T-helper 1 cell treated with Interleukin-12 subunit alpha and Interleukin-12 subunit beta and Interleukin-4 antibody, amounts not matched to agents 30 μg/mL and 1 μg/mL, for 36 hours (primary cell): ENCODE results near the gene KIRREL3.

Experiments used
- H3K27ac Mint-ChIP-seq: one replicate; pipeline ENCODE4 v1.8.0; 2021; ENCODE audit warnings: mild to moderate bottlenecking, mixed read lengths
- H3K27me3 Mint-ChIP-seq: one replicate; pipeline ENCODE4 v1.8.0; 2021; ENCODE audit warnings: low read depth, mixed read lengths
- H3K36me3 Mint-ChIP-seq: one replicate; pipeline ENCODE4 v1.8.0; 2021; ENCODE audit warnings: low read depth, mixed read lengths
- H3K4me1 Mint-ChIP-seq: one replicate; pipeline ENCODE4 v1.8.0; 2021; ENCODE audit warnings: low read depth, mixed read lengths
- H3K4me3 Mint-ChIP-seq: one replicate; pipeline ENCODE4 v1.8.0; 2021; ENCODE audit warnings: mild to moderate bottlenecking, moderate library complexity, mixed read lengths
- H3K9me3 Mint-ChIP-seq: one replicate; pipeline ENCODE4 v1.8.0; 2021; ENCODE audit warnings: mixed read lengths

KIRREL3 gene

GRCh38 chr11:126658306-126659056 lies 342.1 kb downstream of the KIRREL3 start:
- Mint-ChIP-seq H3K27ac (no peak overlapping the region), H3K27me3 (no peaks in the 10 kb centered on the region), H3K9me3 (no peaks in the 10 kb centered on the region), H3K4me1 (no peaks in the 10 kb centered on the region), H3K36me3 (no peaks in the 10 kb centered on the region), H3K4me3 (no peak overlapping the region)

- Mint-ChIP-seq H3K27me3 (no peaks in the 10 kb centered on the region), H3K27ac (no peak overlapping the region), H3K4me3 (no peak overlapping the region), H3K4me1 (no peaks in the 10 kb centered on the region), H3K36me3 (no peaks in the 10 kb centered on the region), H3K9me3 (no peaks in the 10 kb centered on the region)
These were observed 344.8 kb downstream of the KIRREL3 start for GRCh38 chr11:126655807-126656128.

- Mint-ChIP-seq H3K36me3 (no peaks in the 10 kb centered on the region), H3K4me3 (no peak overlapping the region), H3K4me1 (no peaks in the 10 kb centered on the region), H3K9me3 (no peaks in the 10 kb centered on the region), H3K27me3 (no peaks in the 10 kb centered on the region), H3K27ac (no peak overlapping the region)
These were observed 345.4 kb downstream of the KIRREL3 start for GRCh38 chr11:126654886-126655806.

GRCh38 chr11:126653040-126653439 lies 347.5 kb downstream of the KIRREL3 start:
- no peaks in the 10 kb centered on the region for H3K4me1 Mint-ChIP-seq
- H3K36me3 Mint-ChIP-seq, result no peaks in the 10 kb centered on the region
- no peaks in the 10 kb centered on the region for H3K27me3 Mint-ChIP-seq
- H3K4me3 Mint-ChIP-seq, result no peak overlapping the region
- H3K9me3 Mint-ChIP-seq, result no peaks in the 10 kb centered on the region
- no peak overlapping the region for H3K27ac Mint-ChIP-seq

- no peaks in the 10 kb centered on the region for H3K36me3 Mint-ChIP-seq
These were observed 352.8 kb downstream of the KIRREL3 start for GRCh38 chr11:126647735-126648134.

GRCh38 chr11:126646701-126647557 lies 353.6 kb downstream of the KIRREL3 start:
- Mint-ChIP-seq H3K4me1 (no peaks in the 10 kb centered on the region), H3K27me3 (no peaks in the 10 kb centered on the region), H3K36me3 (no peaks in the 10 kb centered on the region), H3K4me3 (no peak overlapping the region), H3K27ac (no peak overlapping the region), H3K9me3 (no peaks in the 10 kb centered on the region)

More at GRCh38 chr11:126647735-126648134, 352.8 kb downstream of the KIRREL3 start:
- Mint-ChIP-seq H3K9me3 (no peaks in the 10 kb centered on the region), H3K27me3 (no peaks in the 10 kb centered on the region), H3K4me1 (no peaks in the 10 kb centered on the region), H3K27ac (no peak overlapping the region), H3K4me3 (no peak overlapping the region)

- Mint-ChIP-seq H3K4me3 (no peak overlapping the region), H3K27me3 (no peaks in the 10 kb centered on the region), H3K36me3 (no peaks in the 10 kb centered on the region), H3K27ac (no peak overlapping the region), H3K9me3 (no peaks in the 10 kb centered on the region), H3K4me1 (no peaks in the 10 kb centered on the region)
These were observed 355.4 kb downstream of the KIRREL3 start for GRCh38 chr11:126645186-126645585.

- Mint-ChIP-seq H3K27me3 (peaks cover 12% of the 10 kb centered on the region), H3K4me1 (no peaks in the 10 kb centered on the region), H3K4me3 (no peak overlapping the region), H3K27ac (no peak overlapping the region), H3K36me3 (no peaks in the 10 kb centered on the region), H3K9me3 (no peaks in the 10 kb centered on the region)
These were observed 360.4 kb downstream of the KIRREL3 start for GRCh38 chr11:126640186-126640585.

- Mint-ChIP-seq H3K9me3 (no peaks in the 10 kb centered on the region), H3K4me1 (no peaks in the 10 kb centered on the region), H3K27me3 (peaks cover 12% of the 10 kb centered on the region), H3K4me3 (no peak overlapping the region), H3K36me3 (no peaks in the 10 kb centered on the region), H3K27ac (no peak overlapping the region)
These were observed 360.9 kb downstream of the KIRREL3 start for GRCh38 chr11:126639692-126640091.

GRCh38 chr11:126638648-126639047 lies 361.9 kb downstream of the KIRREL3 start:
- Mint-ChIP-seq H3K9me3 (no peaks in the 10 kb centered on the region), H3K27me3 (peaks cover 12% of the 10 kb centered on the region), H3K4me3 (no peak overlapping the region), H3K27ac (no peak overlapping the region), H3K4me1 (no peaks in the 10 kb centered on the region), H3K36me3 (no peaks in the 10 kb centered on the region)

- Mint-ChIP-seq H3K27ac (no peak overlapping the region), H3K4me3 (no peak overlapping the region), H3K36me3 (no peaks in the 10 kb centered on the region), H3K27me3 (peaks cover 12% of the 10 kb centered on the region), H3K4me1 (no peaks in the 10 kb centered on the region), H3K9me3 (no peaks in the 10 kb centered on the region)
These were observed 362.8 kb downstream of the KIRREL3 start for GRCh38 chr11:126637795-126638175.

- H3K4me3 Mint-ChIP-seq, result no peak overlapping the region
- peaks cover 12% of the 10 kb centered on the region for H3K27me3 Mint-ChIP-seq
- no peaks in the 10 kb centered on the region for H3K4me1 Mint-ChIP-seq
- no peak overlapping the region for H3K27ac Mint-ChIP-seq
- H3K9me3 Mint-ChIP-seq, result no peaks in the 10 kb centered on the region
- H3K36me3 Mint-ChIP-seq, result no peaks in the 10 kb centered on the region
These were observed 363.4 kb downstream of the KIRREL3 start for GRCh38 chr11:126636911-126637794.

GRCh38 chr11:126635511-126635910 lies 365.1 kb downstream of the KIRREL3 start:
- Mint-ChIP-seq H3K4me1 (no peaks in the 10 kb centered on the region), H3K4me3 (no peak overlapping the region), H3K27ac (no peak overlapping the region), H3K9me3 (no peaks in the 10 kb centered on the region), H3K27me3 (peaks cover 12% of the 10 kb centered on the region), H3K36me3 (no peaks in the 10 kb centered on the region)

GRCh38 chr11:126634963-126635362 lies 365.6 kb downstream of the KIRREL3 start:
- Mint-ChIP-seq H3K27me3 (peaks cover 12% of the 10 kb centered on the region), H3K9me3 (no peaks in the 10 kb centered on the region), H3K4me3 (no peak overlapping the region), H3K4me1 (no peaks in the 10 kb centered on the region), H3K36me3 (no peaks in the 10 kb centered on the region), H3K27ac (no peak overlapping the region)
